Transverse colon (tissue), 4 donors: ENCODE measurements around the gene SSPN. TPM values are rescaled to one million over a fixed set of nuclear protein-coding genes. Genes with fewer than 3 reads are reported as not detected.

Experiments
- DNase-seq: peaks from one replicate; pipeline ENCODE4 v3.0.0-alpha.2; 2019
- H3K27ac ChIP-seq, 4 donors: fragments of 200-600 bp; sonication (generic); 2 replicates each; pipeline ENCODE4 v1.5.1; 2016 to 2018; ENCODE audit warnings: inconsistent platforms in 4 of 4
- H3K27me3 ChIP-seq: fragments of 200-600 bp; sonication (generic); 2 replicates; pipeline ENCODE4 v1.5.1; 2017; ENCODE audit warnings: inconsistent platforms
- H3K36me3 ChIP-seq, 4 donors: fragments of 200-600 bp; sonication (generic); 2 replicates each; pipeline ENCODE4 v1.5.1; 2017 to 2019; ENCODE audit warnings: inconsistent platforms in 4 of 4
- H3K4me1 ChIP-seq, 4 donors: fragments of 200-600 bp; sonication (generic); 2 replicates each; pipeline ENCODE4 v1.5.1; 2017 to 2020; ENCODE audit warnings: inconsistent platforms in 4 of 4
- H3K4me3 ChIP-seq, 4 donors: fragments of 200-600 bp; sonication (generic); 1 replicate in 1 of 4; 2 replicates in 3 of 4; pipeline versions ENCODE4 v1.5.1 to v1.6.1; 2017 to 2019; ENCODE audit warnings: inconsistent platforms in 4 of 4
- H3K9me3 ChIP-seq, 2 donors: fragments of 200-600 bp; sonication (generic); 2 replicates each; pipeline ENCODE4 v1.5.1; 2017 to 2019; ENCODE audit warnings: inconsistent platforms in 2 of 2
- EP300 ChIP-seq: sonication (generic); formaldehyde crosslinking; IDR thresholded peaks from one replicate; pipeline ENCODE4 v1.6.1; 2017; ENCODE audit warnings: antibody characterized with exemption, low read depth
- POLR2A ChIP-seq: fragments of 450-650 bp; IDR thresholded peaks from one replicate; pipeline ENCODE4 v1.6.1; 2016; ENCODE audit warnings: antibody characterized with exemption, mild to moderate bottlenecking, moderate library complexity
- POLR2AphosphoS5 ChIP-seq, 3 donors: sonication (generic); formaldehyde crosslinking; IDR thresholded peaks; one replicate each; pipeline ENCODE4 v1.6.1; 2016; ENCODE audit warnings: antibody characterized with exemption in 3 of 3
- WGBS, 2 donors: methylation state at CpG; one replicate each; pipeline ENCODE4 v1.1.5; 2018; ENCODE audit warnings: low coverage in 1 of 2; 5-methylcytosine and 5-hydroxymethylcytosine counted together
- in situ Hi-C, 4 donors: fragments of 200-750 bp; cut with MboI; loops; one replicate each; pipeline versions ENCODE4 v1.15.0 to v1.15.1; 2017; ENCODE audit warnings: low sequenced_read_pairs in 3 of 4, low pct_ligation_motif_present in 1 of 4, low pct_unique_long_range_greater_than_20kb in 1 of 4
- intact Hi-C: fragments of 100-400 bp; cut with DNase I; formaldehyde crosslinking; loops from one replicate; pipeline ENCODE4 v1.15.1; 2023; ENCODE audit warnings: low total_unique reads
- total RNA-seq, 4 donors: library from RNA; depleted of rRNA; stranded (reverse); fragments of >200 nt; gene quantifications; one replicate each; pipeline ENCODE4 v1.1.0, GENCODE V29; 2016
- TF ChIP-seq, protein P1 (sequence below), 5 experiments: fragments of 200-600 bp in 3 of 5; fragments of 450-650 bp in 2 of 5; sonication (generic) in 3 of 5; IDR thresholded peaks; 1 replicate in 2 of 5; 2 replicates in 3 of 5; pipeline ENCODE4 v1.5.1; 2016 to 2017; ENCODE audit warnings: antibody characterized with exemption in 5 of 5, inconsistent platforms in 3 of 5, mild to moderate bottlenecking in 2 of 5, moderate library complexity in 1 of 5

SSPN gene
- total RNA-seq, 4 donors from 2014 or later, result 4.5 to 103 (median 15.0) TPM

GRCh38 chr12:26280869-26281268, 85.5 kb downstream of the SSPN start:
- intact Hi-C loops (no loop called here), in situ Hi-C loops (no loop called here)
- H3K27ac ChIP-seq, result no peak overlapping the region
- H3K9me3 ChIP-seq, result no peaks in the 10 kb centered on the region
- 84% methylated on average over 3 of the region's 3 CpGs; no CpG with 5 or more reads in 1 of the 2 donors for WGBS, 2 donors
- no peaks in the 10 kb centered on the region for H3K4me1 ChIP-seq
- H3K36me3 ChIP-seq, result no peaks in the 10 kb centered on the region
- no peak for DNase-seq
- TF ChIP-seq, protein P1, sequence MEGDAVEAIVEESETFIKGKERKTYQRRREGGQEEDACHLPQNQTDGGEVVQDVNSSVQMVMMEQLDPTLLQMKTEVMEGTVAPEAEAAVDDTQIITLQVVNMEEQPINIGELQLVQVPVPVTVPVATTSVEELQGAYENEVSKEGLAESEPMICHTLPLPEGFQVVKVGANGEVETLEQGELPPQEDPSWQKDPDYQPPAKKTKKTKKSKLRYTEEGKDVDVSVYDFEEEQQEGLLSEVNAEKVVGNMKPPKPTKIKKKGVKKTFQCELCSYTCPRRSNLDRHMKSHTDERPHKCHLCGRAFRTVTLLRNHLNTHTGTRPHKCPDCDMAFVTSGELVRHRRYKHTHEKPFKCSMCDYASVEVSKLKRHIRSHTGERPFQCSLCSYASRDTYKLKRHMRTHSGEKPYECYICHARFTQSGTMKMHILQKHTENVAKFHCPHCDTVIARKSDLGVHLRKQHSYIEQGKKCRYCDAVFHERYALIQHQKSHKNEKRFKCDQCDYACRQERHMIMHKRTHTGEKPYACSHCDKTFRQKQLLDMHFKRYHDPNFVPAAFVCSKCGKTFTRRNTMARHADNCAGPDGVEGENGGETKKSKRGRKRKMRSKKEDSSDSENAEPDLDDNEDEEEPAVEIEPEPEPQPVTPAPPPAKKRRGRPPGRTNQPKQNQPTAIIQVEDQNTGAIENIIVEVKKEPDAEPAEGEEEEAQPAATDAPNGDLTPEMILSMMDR (IDR thresholded peaks at IDR 0.05), result no peak
- TF ChIP-seq POLR2AphosphoS5 (IDR thresholded peaks at IDR 0.05), result no peak
- no peak for TF ChIP-seq POLR2A
- no peak for TF ChIP-seq EP300
- no peaks in the 10 kb centered on the region for H3K27me3 ChIP-seq
- no peak overlapping the region for H3K4me3 ChIP-seq

- 81% methylated on average over 4 of the region's 4 CpGs; no CpG with 5 or more reads in 1 of the 2 donors for WGBS, 2 donors
- no peak overlapping the region for H3K27ac ChIP-seq
- no peaks in the 10 kb centered on the region for H3K27me3 ChIP-seq
- H3K4me1 ChIP-seq, result no peaks in the 10 kb centered on the region
- in situ Hi-C loops (no loop called here), intact Hi-C loops (no loop called here)
- H3K36me3 ChIP-seq, result no peaks in the 10 kb centered on the region
- TF ChIP-seq, protein P1 (IDR thresholded peaks at IDR 0.05), result no peak
- no peak for TF ChIP-seq POLR2A
- no peak for TF ChIP-seq EP300
- no peak for TF ChIP-seq POLR2AphosphoS5 (IDR thresholded peaks at IDR 0.05)
- no peak for DNase-seq
- H3K4me3 ChIP-seq, result no peak overlapping the region
- H3K9me3 ChIP-seq, result no peaks in the 10 kb centered on the region
Measured at GRCh38 chr12:26281320-26281719, 85.9 kb downstream of the SSPN start.

DNA sequence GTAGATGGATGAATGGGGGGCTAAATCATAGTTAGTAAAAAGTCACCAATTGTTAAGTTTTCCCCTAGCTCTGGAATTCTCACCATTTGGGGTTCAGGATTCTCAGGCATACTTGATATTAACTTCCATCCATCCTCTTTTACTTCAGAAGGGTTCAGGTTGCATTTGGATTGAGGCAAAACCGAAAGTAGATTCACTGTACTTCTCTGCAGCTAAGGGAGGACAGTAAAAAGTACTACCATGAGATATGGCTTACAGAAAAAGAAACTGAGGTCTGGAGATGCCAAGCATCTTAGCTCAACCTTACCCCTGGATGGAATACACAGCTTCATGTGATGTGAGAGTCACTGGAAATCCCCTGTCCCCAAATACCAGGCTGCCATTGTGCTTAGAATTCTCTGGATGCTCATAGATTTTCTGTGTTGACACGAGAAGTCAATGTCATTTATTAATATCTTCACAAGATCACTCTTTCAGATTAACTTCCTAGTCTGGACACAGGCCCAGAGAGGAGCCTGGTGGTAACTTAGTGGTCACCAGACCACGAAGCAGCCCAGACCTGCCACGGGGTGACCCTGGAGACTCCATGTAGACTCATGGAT, 87.1 kb downstream of the SSPN start:
- intact Hi-C loops, result no loop called here
- Histone ChIP-seq H3K27ac (no peak overlapping the region), H3K9me3 (no peaks in the 10 kb centered on the region), H3K27me3 (no peaks in the 10 kb centered on the region), H3K36me3 (no peaks in the 10 kb centered on the region), H3K4me1 (no peaks in the 10 kb centered on the region), H3K4me3 (no peak overlapping the region)
- in situ Hi-C loops, result no loop called here
- WGBS, 2 donors, result 75 to 86% methylated on average over 1 to 4 of the region's 4 CpGs
- no peak for TF ChIP-seq POLR2A
- TF ChIP-seq EP300, result no peak
- TF ChIP-seq POLR2AphosphoS5 (IDR thresholded peaks at IDR 0.05), result no peak
- TF ChIP-seq, protein P1 (IDR thresholded peaks at IDR 0.05), result no peak
- no peak for DNase-seq

- in situ Hi-C loops, result no loop called here
- peaks cover 0 to 4% (median 0%) of the 10 kb centered on the region in 4 donors for H3K4me1 ChIP-seq
- H3K27ac ChIP-seq, result no peak overlapping the region
- no peaks in the 10 kb centered on the region for H3K27me3 ChIP-seq
- H3K9me3 ChIP-seq, result no peaks in the 10 kb centered on the region
- DNase-seq, result no peak
- no peak for TF ChIP-seq EP300
- TF ChIP-seq, protein P1 (IDR thresholded peaks at IDR 0.05), result no peak
- no peak for TF ChIP-seq POLR2AphosphoS5 (IDR thresholded peaks at IDR 0.05)
- TF ChIP-seq POLR2A, result no peak
- H3K4me3 ChIP-seq, result no peak overlapping the region
- intact Hi-C loops, result no loop called here
- no peaks in the 10 kb centered on the region for H3K36me3 ChIP-seq
- WGBS, 2 donors, result 29 to 35% methylated on average over 1 of the region's 1 CpG
Measured at GRCh38 chr12:26283046-26283445, 87.7 kb downstream of the SSPN start.
